ENCODE measurements around the gene TPST2. TPM values are rescaled to one million over a fixed set of nuclear protein-coding genes. Genes with fewer than 3 reads are reported as not detected.

Gene TPST2
- total RNA-seq, 4 donors from 2014 or later: 39.1 to 83.4 (median 60.6) TPM

DNA sequence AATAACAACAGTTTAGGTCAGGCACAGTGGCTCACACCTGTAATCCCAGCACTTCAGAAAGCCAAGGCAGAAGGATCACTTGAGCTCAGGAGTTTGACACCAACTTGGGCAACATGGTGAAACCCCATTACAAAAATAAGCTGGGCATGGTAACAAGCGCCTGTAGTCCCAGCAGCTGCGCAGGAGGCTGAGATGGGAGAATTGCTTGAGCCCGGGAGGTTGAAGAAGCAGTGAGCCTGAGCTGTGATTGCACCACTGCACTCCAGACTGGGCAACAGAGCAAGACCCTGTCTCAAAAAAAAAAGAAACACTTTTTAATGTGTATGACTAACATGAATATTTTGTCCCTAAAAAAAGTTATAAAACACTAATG, 53.2 kb downstream of the TPST2 start:
- H3K27me3 ChIP-seq: no peaks in the 10 kb centered on the region
- WGBS, 2 donors: 89 to 93% methylated on average over 3 of the region's 3 CpGs
- H3K9me3 ChIP-seq: no peaks in the 10 kb centered on the region
- DNase-seq (ENCODE audit: low spot score in 2 of 2): no peak
- no peaks in the 10 kb centered on the region for H3K4me1 ChIP-seq
- H3K27ac ChIP-seq: no peak overlapping the region
- no peak for TF ChIP-seq POLR2A (IDR thresholded peaks at IDR 0.05)
- no peak for TF ChIP-seq EP300 (IDR thresholded peaks at IDR 0.05)
- TF ChIP-seq, protein P1, sequence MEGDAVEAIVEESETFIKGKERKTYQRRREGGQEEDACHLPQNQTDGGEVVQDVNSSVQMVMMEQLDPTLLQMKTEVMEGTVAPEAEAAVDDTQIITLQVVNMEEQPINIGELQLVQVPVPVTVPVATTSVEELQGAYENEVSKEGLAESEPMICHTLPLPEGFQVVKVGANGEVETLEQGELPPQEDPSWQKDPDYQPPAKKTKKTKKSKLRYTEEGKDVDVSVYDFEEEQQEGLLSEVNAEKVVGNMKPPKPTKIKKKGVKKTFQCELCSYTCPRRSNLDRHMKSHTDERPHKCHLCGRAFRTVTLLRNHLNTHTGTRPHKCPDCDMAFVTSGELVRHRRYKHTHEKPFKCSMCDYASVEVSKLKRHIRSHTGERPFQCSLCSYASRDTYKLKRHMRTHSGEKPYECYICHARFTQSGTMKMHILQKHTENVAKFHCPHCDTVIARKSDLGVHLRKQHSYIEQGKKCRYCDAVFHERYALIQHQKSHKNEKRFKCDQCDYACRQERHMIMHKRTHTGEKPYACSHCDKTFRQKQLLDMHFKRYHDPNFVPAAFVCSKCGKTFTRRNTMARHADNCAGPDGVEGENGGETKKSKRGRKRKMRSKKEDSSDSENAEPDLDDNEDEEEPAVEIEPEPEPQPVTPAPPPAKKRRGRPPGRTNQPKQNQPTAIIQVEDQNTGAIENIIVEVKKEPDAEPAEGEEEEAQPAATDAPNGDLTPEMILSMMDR (IDR thresholded peaks at IDR 0.05): no peak
- H3K36me3 ChIP-seq: peaks cover 0 to 71% (median 5%) of the 10 kb centered on the region in 3 donors
- no peak overlapping the region for H3K4me3 ChIP-seq

DNA sequence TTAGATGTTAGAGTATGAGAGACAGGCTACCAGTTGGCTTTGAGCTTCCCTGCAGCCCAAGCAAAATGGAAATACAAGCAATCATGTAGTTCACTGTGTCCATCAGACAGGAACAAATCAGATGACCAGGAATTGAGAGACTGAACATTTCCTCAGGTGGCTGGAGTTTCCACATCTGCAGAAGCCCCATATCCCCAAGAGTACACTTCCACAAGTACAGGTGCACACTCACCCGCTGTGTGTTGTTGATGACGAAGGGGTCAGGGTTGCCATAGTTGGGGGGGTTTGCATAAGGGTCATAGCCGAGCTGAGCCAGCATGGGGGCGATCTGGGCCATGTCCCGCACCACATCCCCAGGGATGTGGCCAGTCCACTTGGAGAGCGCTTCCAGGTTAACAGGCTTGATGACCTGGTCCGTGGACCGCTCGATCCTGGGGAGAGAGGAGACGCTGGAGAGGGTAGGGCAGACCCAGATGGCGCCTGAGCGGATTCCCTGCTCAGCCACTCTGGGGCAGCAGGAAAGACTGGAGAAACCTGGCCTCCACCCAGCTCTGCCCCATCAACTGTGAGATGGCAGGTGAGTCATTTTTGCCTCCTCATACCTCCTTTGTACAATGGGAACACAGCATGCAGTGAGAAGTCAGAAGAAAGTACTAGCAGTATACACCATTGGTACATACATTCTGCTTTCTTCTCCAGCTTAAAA, 53.7 kb downstream of the TPST2 start:
- Histone ChIP-seq H3K9me3 (no peaks in the 10 kb centered on the region), H3K4me1 (no peaks in the 10 kb centered on the region), H3K27me3 (no peaks in the 10 kb centered on the region), H3K27ac (no peak overlapping the region), H3K4me3 (no peak overlapping the region), H3K36me3 (peaks cover 0 to 71% (median 5%) of the 10 kb centered on the region in 3 donors)
- TF ChIP-seq, protein P1 (IDR thresholded peaks at IDR 0.05): no peak
- TF ChIP-seq EP300 (IDR thresholded peaks at IDR 0.05) (no peak), POLR2A (IDR thresholded peaks at IDR 0.05) (no peak)
- 91 to 95% methylated on average over 12 of the region's 12 CpGs for WGBS, 2 donors
- DNase-seq (ENCODE audit: low spot score in 2 of 2): no peak

DNA sequence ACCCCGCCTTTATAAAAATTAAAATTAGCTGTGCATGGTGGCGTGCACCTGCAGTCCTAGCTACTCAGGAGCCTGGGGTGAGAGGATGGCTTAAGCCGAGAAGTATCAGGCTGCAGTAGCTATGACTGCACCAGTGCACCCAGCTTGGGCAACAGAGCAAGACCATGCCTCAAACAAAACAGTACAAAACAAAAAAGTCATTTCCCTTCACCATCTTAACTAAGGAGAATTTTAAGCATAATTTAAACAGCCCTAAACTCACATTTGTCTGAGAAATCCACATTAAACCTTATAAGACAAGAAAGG, 54.4 kb downstream of the TPST2 start:
- Histone ChIP-seq H3K27me3 (no peaks in the 10 kb centered on the region), H3K36me3 (peaks cover 0 to 71% (median 5%) of the 10 kb centered on the region in 3 donors), H3K4me1 (no peaks in the 10 kb centered on the region), H3K27ac (peak overlapping the region in 1 of 4 donors; percentile 55), H3K9me3 (no peaks in the 10 kb centered on the region), H3K4me3 (no peak overlapping the region)
- WGBS, 2 donors: 97 to 98% methylated on average over 3 of the region's 3 CpGs
- TF ChIP-seq, protein P1 (IDR thresholded peaks at IDR 0.05): no peak
- no peak for TF ChIP-seq POLR2A (IDR thresholded peaks at IDR 0.05)
- no peak for TF ChIP-seq EP300 (IDR thresholded peaks at IDR 0.05)
- DNase-seq (ENCODE audit: low spot score in 2 of 2): no peak

DNA sequence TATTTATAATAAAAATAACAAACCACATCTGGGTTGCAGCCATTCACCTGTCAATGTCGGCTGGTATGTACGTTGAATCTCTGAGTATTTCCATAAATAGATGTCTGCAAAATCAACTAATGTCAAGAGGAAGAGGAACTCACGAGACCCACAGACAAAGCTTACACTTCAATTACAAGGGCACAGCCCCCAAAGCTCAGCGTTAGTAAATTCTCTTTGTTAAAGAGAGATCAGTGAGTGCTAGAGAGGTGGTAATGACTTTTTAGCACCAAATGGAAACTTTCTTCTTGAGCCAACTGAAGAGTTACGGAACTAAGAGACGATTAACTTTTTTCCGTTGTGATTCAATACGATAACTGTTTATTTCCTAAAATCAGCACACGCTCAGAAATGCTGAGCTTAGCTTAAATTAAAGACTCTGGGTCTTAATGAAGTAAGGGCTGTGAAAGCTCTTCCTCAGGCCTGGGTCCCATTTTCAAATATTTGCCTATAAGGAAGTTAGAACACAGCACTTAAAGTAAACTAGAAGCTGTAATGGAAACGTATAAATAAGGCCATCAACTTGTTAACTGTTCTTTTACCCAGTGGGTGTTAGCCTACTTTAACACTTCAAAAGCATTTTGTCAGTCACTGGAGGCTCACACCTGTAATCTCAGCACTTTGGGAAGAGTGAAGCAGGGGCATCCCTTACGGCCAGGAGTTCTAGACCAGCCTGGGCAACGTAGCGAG, 54.9 kb downstream of the TPST2 start:
- DNase-seq (ENCODE audit: low spot score in 2 of 2): no peak
- no peaks in the 10 kb centered on the region for H3K9me3 ChIP-seq
- peak overlapping the region in 2 of 4 donors; percentile 26 to 55 for H3K27ac ChIP-seq
- H3K4me3 ChIP-seq: no peak overlapping the region
- 64 to 65% methylated on average over 13 of the region's 13 CpGs for WGBS, 2 donors
- no peaks in the 10 kb centered on the region for H3K27me3 ChIP-seq
- TF ChIP-seq POLR2A (IDR thresholded peaks at IDR 0.05): no peak
- peak in 1 of 2 donors; percentile 9 for TF ChIP-seq EP300 (IDR thresholded peaks at IDR 0.05)
- no peaks in the 10 kb centered on the region for H3K4me1 ChIP-seq
- H3K36me3 ChIP-seq: peaks cover 0 to 70% (median 5%) of the 10 kb centered on the region in 3 donors

DNA sequence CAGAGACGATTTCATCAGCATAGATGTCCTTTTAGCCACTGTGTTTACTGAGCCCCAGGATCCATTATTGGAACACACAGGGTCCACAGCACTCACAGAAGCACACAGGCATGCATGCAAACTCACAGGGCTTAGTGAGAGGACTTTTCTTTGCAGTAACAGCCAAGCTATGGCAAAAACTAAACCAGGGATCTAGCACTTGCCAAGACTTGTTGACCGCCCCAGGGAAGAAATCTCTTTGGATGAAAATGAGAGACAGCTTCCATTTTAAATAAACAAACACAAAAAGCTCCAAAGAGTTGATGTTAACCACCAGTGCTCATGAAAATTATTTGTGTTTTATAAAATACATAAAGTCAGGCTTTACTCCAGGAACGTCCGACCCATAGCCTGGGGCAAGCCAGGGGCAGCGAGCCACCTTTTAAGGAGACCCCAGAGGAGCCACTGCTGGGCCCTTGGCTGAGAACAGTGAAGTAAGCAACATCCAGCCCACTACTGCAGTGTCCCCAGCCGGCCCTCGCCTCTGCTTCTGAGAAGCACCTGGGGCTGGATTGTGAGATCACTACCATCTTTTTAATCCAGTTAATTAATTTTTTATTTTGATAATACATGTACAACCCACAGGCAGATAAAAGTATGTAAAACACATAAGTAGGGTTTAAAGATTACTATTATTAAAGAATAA, 55.6 kb downstream of the TPST2 start:
- WGBS, 2 donors: 81 to 84% methylated on average over 7 of the region's 7 CpGs
- H3K4me1 ChIP-seq: no peaks in the 10 kb centered on the region
- no peak for DNase-seq (ENCODE audit: low spot score in 2 of 2)
- H3K27ac ChIP-seq: no peak overlapping the region
- no peaks in the 10 kb centered on the region for H3K27me3 ChIP-seq
- no peak for TF ChIP-seq EP300 (IDR thresholded peaks at IDR 0.05)
- TF ChIP-seq, protein P1 (IDR thresholded peaks at IDR 0.05): no peak
- TF ChIP-seq POLR2A (IDR thresholded peaks at IDR 0.05): no peak
- H3K36me3 ChIP-seq: peaks cover 0 to 71% (median 5%) of the 10 kb centered on the region in 3 donors
- no peak overlapping the region for H3K4me3 ChIP-seq
- H3K9me3 ChIP-seq: no peaks in the 10 kb centered on the region

Data from tibial nerve (tissue), 4 donors.